ENCODE measurements around the gene NEK11.

DNA sequence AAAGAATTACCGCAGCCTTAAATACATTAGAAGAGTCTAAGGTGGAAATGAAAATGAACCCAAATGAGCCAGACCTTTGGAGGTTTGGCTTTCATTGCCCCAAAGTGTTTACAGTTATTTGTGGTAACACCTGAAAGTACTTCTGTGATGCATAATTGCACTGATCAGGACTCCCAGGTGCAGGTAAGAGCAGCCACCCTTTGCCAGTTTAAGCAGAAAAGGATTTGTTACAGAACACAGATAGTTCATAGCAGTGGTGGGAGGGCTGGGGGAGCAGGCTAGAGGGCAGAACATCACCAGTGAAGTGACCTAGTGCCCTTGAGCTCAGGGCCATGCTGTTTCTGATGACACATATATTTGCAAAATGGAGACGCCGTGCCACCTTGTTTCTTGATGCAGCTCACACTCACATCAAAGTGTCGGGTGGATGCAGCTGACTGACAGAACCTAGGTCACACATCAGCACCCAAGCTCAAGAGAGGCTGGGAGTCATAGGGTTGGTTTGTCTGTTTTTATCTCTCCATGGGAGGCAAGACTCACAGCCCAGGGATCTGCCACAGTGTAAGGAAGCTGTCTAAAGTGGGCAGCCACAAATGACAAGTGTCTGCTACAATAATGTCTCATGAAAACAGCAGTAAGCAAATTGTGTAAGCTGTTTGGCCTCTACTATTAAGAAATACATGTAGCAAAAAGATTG lies 49.1 kb downstream of the NEK11 start:
- TF ChIP-seq CTCF (IDR thresholded peaks at IDR 0.05) = no peak
- TF ChIP-seq EZH2 (IDR thresholded peaks at IDR 0.05) = no peak
- no peak for TF ChIP-seq EZH2phosphoT487 (IDR thresholded peaks at IDR 0.05)
